ENCODE results near the gene RNASEH2A. TPM values are rescaled to one million over a fixed set of nuclear protein-coding genes. Genes with fewer than 3 reads are reported as not detected.

The RNASEH2A gene
- total RNA-seq, 1 donor from 2014 or later = 9.9 TPM

DNA sequence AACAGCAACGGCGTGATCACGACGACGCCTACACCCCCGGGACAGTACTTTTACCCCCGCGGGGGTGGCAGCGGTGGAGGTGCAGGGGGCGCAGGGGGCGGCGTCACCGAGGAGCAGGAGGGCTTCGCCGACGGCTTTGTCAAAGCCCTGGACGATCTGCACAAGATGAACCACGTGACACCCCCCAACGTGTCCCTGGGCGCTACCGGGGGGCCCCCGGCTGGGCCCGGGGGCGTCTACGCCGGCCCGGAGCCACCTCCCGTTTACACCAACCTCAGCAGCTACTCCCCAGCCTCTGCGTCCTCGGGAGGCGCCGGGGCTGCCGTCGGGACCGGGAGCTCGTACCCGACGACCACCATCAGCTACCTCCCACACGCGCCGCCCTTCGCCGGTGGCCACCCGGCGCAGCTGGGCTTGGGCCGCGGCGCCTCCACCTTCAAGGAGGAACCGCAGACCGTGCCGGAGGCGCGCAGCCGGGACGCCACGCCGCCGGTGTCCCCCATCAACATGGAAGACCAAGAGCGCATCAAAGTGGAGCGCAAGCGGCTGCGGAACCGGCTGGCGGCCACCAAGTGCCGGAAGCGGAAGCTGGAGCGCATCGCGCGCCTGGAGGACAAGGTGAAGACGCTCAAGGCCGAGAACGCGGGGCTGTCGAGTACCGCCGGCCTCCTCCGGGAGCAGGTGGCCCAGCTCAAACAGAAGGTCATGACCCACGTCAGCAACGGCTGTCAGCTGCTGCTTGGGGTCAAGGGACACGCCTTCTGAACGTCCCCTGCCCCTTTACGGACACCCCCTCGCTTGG lies 14.1 kb upstream of the RNASEH2A start:
- H3K27me3 Mint-ChIP-seq (ENCODE audit: low read depth) = no peaks in the 10 kb centered on the region
- peak overlapping the region; percentile 97 for H3K4me3 Mint-ChIP-seq (ENCODE audit: unreplicated experiment)
- TF ChIP-seq, protein P1, sequence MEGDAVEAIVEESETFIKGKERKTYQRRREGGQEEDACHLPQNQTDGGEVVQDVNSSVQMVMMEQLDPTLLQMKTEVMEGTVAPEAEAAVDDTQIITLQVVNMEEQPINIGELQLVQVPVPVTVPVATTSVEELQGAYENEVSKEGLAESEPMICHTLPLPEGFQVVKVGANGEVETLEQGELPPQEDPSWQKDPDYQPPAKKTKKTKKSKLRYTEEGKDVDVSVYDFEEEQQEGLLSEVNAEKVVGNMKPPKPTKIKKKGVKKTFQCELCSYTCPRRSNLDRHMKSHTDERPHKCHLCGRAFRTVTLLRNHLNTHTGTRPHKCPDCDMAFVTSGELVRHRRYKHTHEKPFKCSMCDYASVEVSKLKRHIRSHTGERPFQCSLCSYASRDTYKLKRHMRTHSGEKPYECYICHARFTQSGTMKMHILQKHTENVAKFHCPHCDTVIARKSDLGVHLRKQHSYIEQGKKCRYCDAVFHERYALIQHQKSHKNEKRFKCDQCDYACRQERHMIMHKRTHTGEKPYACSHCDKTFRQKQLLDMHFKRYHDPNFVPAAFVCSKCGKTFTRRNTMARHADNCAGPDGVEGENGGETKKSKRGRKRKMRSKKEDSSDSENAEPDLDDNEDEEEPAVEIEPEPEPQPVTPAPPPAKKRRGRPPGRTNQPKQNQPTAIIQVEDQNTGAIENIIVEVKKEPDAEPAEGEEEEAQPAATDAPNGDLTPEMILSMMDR (IDR thresholded peaks at IDR 0.05) = peak; percentile 6
- H3K36me3 Mint-ChIP-seq (ENCODE audit: low read depth) = peaks cover 2% of the 10 kb centered on the region
- H3K4me1 Mint-ChIP-seq (ENCODE audit: low read depth) = peaks cover 55% of the 10 kb centered on the region
- H3K9me3 Mint-ChIP-seq (ENCODE audit: low read depth) = no peaks in the 10 kb centered on the region
- no peak for DNase-seq (ENCODE audit: low spot score)
- H3K27ac Mint-ChIP-seq (ENCODE audit: unreplicated experiment) = peak overlapping the region; percentile 99

DNA sequence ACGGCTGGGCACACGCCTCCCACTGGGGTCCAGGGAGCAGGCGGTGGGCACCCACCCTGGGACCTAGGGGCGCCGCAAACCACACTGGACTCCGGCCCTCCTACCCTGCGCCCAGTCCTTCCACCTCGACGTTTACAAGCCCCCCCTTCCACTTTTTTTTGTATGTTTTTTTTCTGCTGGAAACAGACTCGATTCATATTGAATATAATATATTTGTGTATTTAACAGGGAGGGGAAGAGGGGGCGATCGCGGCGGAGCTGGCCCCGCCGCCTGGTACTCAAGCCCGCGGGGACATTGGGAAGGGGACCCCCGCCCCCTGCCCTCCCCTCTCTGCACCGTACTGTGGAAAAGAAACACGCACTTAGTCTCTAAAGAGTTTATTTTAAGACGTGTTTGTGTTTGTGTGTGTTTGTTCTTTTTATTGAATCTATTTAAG lies 13.5 kb upstream of the RNASEH2A start:
- Mint-ChIP-seq H3K9me3 (ENCODE audit: low read depth) (no peaks in the 10 kb centered on the region), H3K27me3 (ENCODE audit: low read depth) (no peaks in the 10 kb centered on the region), H3K27ac (ENCODE audit: unreplicated experiment) (peak overlapping the region; percentile 99), H3K4me3 (ENCODE audit: unreplicated experiment) (peak overlapping the region; percentile 97), H3K4me1 (ENCODE audit: low read depth) (peaks cover 50% of the 10 kb centered on the region), H3K36me3 (ENCODE audit: low read depth) (peaks cover 2% of the 10 kb centered on the region)
- TF ChIP-seq, protein P1 (IDR thresholded peaks at IDR 0.05) = no peak
- DNase-seq (ENCODE audit: low spot score) = no peak

DNA sequence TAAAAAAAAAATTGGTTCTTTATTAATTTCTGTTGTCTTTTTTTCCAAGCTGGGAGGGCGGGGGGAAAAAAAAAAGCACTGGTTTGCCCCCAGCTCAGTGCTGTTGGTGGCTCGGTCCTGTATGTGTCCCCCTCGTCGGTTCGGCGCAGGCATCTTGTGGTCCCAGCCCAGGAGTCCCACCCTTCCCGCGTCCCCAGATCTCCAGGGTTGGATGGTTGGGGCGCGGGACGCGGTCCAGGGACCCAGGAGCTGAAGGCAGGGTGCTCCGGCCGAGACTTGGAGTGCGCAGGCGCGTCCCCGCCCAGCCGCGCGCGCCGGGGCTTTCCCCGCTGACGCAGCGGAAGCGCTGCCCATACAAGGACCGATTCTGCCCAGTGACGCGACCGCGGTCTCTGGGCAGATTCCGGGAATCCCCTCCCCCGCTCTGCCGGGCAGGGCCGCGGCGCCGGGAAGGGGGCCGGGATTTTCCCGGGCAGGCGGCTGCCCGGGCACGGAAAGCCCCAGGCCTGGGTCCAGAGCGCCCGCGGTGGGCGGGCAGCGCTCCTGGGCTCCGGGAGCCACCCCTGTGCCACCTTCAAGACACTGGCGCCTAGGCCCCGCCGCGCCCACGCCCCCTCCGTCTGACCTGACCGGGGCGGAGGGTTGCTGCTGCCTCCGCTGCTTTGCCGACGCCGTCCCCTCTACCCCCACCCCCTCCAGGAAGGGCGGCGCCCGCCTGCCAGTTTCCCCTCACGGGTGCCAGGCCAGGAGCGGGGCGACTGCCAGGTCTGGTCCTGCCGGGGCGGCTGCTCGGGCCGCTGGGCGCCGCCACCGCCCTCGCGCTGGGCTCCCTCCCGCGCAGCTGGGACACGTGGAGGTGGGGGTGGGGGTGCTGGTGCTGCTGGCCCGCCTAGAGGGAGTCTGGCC lies 12.8 kb upstream of the RNASEH2A start:
- peaks cover 2% of the 10 kb centered on the region for H3K36me3 Mint-ChIP-seq (ENCODE audit: low read depth)
- no peaks in the 10 kb centered on the region for H3K27me3 Mint-ChIP-seq (ENCODE audit: low read depth)
- H3K4me3 Mint-ChIP-seq (ENCODE audit: unreplicated experiment) = peak overlapping the region; percentile 97
- TF ChIP-seq, protein P1 (IDR thresholded peaks at IDR 0.05) = peak; percentile 21
- DNase-seq (ENCODE audit: low spot score) = no peak
- no peaks in the 10 kb centered on the region for H3K9me3 Mint-ChIP-seq (ENCODE audit: low read depth)
- H3K27ac Mint-ChIP-seq (ENCODE audit: unreplicated experiment) = peak overlapping the region; percentile 99
- peaks cover 43% of the 10 kb centered on the region for H3K4me1 Mint-ChIP-seq (ENCODE audit: low read depth)

GRCh38 chr19:12794196-12794941 lies 12.0 kb upstream of the RNASEH2A start:
- Mint-ChIP-seq H3K9me3 (ENCODE audit: low read depth) (no peaks in the 10 kb centered on the region), H3K36me3 (ENCODE audit: low read depth) (peaks cover 2% of the 10 kb centered on the region), H3K27ac (ENCODE audit: unreplicated experiment) (peak overlapping the region; percentile 95), H3K4me3 (ENCODE audit: unreplicated experiment) (peak overlapping the region; percentile 70), H3K27me3 (ENCODE audit: low read depth) (no peaks in the 10 kb centered on the region), H3K4me1 (ENCODE audit: low read depth) (peaks cover 35% of the 10 kb centered on the region)
- no peak for DNase-seq (ENCODE audit: low spot score)
- TF ChIP-seq, protein P1 (IDR thresholded peaks at IDR 0.05) = peak; percentile 4

Measured in chondrocyte (in vitro differentiated cells).